ENCODE results near the gene LAIR1.

The LAIR1 gene

DNA sequence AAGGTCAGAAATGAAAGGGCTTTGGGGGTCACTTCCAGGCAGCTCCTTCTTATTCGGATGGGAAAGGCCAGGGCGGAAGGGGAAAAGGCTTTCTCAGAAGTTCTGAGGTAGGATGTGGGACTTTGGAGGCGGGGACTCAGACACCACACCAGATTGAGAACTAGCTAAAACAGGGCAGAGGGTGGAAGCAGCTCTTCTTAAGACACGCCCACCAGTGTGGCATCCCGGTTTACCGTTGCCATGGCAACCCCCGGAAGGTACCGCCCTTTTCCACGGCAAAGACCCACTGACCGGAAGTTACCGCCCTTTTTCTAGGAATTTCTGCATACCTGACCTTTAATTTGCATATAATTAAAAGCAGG is 48.0 kb downstream of the LAIR1 start:
- FAIRE-seq: no peak

DNA sequence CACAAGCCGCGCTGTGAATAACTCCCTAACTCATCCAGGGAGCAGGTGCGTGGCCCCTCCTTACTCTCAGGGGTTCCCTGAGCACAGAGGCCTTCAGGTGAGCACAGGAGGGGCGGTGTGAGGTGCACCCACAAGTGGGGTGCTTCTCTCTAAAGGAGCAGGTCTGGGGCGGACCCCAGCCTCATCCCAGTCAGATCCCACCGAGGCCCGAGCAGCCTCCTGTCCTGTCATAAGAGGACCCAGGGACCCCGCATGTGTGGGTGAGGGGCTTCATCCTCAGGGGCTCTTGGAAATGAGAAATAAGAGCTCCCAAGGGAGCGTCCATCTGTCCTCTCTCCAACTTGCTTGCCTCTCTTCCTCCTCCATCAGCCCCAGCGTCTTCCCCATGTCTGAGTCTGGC is 48.8 kb downstream of the LAIR1 start:
- no peak for FAIRE-seq

DNA sequence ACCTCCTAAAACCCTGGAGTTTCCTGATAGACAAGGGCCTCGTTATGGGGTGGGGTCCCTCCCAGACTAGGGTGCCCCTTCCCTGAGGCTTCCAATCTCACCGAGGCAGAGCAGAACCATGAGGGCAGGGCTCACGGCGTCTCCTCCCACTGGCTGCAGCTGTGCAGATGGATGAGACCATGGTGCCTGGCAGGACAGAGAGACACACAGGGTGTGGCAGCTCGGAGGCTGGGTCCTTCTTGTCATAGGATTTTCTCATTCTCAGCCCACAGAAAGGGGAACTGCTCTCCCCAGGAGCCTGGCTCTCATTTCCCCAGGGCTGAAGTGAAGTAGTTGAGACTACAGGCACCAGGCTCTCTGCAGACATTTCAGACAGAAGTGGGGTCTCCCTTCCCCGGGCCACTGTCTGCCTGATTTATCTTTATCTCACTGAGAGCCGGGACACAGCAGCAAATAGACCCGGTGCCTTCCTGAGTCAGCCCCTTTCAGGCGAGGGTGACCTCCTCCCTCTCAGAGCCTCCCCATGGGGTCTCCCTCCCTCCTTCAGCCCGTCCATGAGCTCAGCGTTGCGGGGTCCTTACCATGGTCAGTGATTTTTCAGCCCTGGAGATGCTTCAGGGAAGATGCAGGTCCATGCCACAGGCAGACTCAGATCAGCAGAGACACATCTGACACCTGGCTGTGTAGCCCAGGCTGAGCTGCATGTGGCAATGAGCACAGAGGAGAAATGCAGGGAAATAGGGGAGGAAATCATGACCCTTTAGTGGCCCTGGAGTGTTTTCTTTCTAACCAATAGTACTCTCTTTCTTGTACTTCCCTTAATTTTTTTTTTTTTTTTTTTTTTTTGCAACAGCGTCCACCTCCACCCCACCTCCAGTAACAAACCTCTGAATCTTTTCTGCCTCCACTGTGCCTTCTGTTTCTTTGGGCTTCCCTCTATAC is 52.0 kb downstream of the LAIR1 start, which contains the start of gene LILRA5:
LILRA5 (minus strand) TSS at position 731 of the 942 bp plus-strand sequence; CDS start at position 584, 147 bp downstream.
- FAIRE-seq: no peak

DNA sequence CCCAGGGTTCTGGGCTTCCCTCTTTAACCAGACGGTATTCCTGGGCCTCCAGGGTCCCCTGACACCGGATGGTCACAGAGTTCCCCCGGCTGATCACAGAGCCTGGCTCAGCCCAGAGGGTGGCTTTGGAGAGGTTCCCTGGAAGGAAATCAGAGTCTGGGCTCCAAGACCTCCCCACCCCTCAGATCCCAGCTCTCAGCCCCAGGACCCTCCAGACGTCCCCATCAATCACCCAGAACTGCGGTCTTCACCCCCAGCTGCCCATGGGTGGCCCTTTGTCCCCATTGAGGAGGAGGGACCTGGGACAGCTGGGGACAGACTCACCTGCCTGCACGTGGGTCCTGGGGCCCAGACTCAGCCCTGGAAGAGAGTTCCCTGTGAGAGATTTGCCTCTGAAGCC is 52.7 kb downstream of the LAIR1 start:
- FAIRE-seq: no peak

DNA sequence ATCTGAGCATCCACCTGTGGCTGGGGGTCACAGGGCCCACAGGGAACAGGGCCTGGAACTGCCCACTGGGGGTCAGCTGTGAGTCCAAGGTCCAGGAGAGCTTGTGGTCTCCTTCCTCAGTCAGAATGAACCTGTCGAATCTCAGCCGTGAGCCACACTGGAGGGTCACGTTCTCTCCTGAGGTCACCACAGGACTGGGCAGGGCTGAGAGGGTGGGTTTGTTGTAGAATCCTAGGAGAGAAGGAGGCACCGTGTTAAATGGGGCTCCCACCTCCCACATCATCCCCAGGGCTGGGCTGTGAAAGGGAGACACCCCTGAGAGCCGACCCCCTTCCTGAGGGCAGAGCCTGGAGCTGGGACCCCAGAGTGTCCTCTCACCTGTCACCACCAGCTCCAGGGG is 53.2 kb downstream of the LAIR1 start:
- no peak for FAIRE-seq

DNA sequence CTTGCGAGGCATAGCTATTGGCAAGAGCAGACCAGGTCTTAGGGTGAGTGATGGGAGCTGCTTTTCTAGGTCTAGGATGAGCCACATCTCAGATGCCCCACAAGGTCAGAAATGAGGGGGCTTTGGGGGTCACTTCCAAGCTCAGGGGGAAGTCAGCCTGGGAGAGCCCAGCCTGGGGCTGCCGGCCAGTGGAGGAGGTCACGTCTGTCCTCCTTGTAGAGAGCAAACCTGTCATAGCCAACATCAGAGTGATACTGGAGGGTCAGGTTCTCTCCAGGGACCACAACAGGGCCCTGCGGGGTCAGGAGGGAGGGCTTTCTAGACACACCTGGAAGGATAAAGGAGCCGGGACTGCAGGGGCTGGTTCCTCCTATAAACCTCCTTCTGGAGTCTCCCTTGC is 54.2 kb downstream of the LAIR1 start:
- FAIRE-seq: no peak

DNA sequence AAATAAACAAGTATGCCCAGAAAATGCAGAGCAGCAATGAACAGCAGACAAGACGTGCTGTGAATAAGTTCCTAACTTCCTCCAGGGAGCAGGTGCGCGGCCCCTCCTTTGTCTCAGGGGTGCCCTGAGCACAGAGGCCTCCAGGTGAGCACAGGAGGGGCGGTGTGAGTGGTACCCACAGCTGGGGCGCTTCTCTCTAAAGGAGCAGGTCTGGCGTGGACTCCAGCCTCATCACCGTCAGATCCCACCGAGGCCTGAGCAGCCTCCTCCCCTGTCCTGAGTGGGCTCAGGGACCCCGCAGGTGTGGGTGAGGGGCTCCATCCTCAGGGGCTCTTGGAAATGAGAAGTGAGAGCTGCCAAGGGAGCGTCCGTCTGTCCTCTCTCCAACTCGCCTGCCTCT is 54.9 kb downstream of the LAIR1 start:
- FAIRE-seq: no peak

DNA sequence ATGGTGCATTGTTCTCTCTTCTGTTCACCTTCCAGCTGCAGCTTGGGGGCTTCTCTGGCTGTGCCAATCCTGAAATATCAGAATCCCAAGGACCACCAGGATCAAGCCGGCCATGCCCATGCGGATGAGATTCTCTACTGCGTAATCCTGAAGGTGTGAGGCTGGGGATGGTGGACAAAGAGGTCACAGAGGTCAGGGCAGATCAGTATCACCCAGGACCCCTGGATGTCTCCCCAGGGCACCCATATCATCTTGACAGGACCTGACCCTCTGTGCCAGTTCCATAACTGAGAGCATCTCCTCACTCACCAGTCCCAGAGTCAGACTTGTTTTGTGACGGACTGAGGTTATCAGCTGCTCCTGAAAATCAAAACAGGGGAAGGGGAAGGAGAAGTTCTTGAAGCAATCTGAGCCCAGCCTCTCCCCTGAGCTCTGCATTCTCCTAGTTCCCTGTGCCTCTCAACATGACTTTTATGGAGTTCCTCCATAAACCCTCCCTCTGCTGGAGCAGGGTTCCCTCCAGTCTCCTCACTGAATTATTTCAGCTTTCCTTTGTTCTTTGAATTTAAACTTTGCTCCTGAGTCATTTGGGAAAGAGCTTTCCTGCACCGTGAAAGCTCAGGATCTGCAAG is 57.2 kb downstream of the LAIR1 start:
- no peak for FAIRE-seq

DNA sequence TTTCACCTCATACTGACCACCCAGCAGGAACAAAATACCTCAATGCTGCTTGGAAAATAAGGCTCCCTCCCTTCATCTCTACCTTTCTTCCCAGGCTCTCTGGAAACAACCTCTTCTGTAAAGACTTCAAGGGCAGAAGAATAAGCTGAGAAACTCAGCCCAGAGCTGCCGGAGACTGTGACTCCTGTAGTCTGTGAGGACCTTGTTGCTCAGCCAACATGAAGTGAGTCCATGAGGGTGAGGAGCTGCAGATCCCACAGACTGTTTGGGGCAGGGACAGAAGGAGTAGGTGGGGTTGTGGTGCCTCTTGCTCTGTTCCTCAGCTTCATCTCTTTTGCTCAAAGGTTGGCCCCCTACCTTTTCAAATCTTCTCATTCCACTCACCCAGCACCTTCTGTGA is 59.6 kb downstream of the LAIR1 start:
- no peak for FAIRE-seq

DNA sequence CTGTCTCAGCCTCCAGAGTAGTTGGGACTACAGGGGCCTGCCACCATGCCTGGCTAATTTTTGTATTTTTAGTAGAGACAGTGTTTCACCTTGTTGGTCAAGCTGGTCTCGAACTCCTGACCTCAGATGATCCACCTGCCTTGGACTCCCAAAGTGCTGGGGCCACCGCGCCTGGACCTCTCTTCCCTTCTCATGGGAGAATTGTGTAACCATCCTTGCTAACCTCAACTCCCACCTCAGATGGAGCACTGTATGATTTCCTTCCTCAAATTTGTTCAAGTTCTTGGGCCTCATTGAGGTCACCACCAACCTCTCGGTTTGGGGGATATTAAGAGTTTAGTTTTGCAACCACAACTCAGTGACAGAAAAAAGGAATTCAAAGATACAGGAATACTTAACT is 62.5 kb downstream of the LAIR1 start:
- no peak for FAIRE-seq

Data from islet of Langerhans (tissue), 1 donor.